WTC11 (cell line): ENCODE results near the gene PCDH12. TPM values are rescaled to one million over a fixed set of nuclear protein-coding genes. Genes with fewer than 3 reads are reported as not detected.

ENCODE experiments used
- ATAC-seq: fragments of 200-7000 bp; cut with Tn5 transposase; 2 replicates; pipeline ENCODE4 v1.10.0; 2021; ENCODE audit warnings: mild to moderate bottlenecking, moderate library complexity
- CTCF ChIA-PET: fragments of 300-600 bp; sonication (Branson Sonifier 250); formaldehyde crosslinking; loops from one replicate; lab custom pipeline; 2021; ENCODE audit warnings: antibody characterized with exemption; lab: Charles Lee
- POLR2A ChIA-PET: fragments of 350-600 bp; sonication (Branson Sonifier 250); formaldehyde crosslinking; loops from one replicate; lab custom pipeline; 2021; ENCODE audit warnings: antibody characterized with exemption; lab: Charles Lee
- DNase-seq: peaks from one replicate; pipeline ENCODE4 v3.0.0; 2021; ENCODE audit warnings: low spot score
- H3K27ac Mint-ChIP-seq: 2 replicates; pipeline ENCODE4 v1.8.0; 2021; ENCODE audit warnings: mixed read lengths
- H3K27me3 Mint-ChIP-seq: 2 replicates; pipeline ENCODE4 v1.8.0; 2021; ENCODE audit warnings: low read depth, mild to moderate bottlenecking, moderate library complexity, mixed read lengths
- H3K36me3 Mint-ChIP-seq: 2 replicates; pipeline ENCODE4 v1.8.0; 2021; ENCODE audit warnings: mixed read lengths
- H3K4me1 Mint-ChIP-seq: 2 replicates; pipeline ENCODE4 v1.8.0; 2022; ENCODE audit warnings: mixed read lengths
- H3K4me3 Mint-ChIP-seq: 2 replicates; pipeline ENCODE4 v1.8.0; 2021; ENCODE audit warnings: mild to moderate bottlenecking, moderate library complexity, mixed read lengths
- H3K9me3 Mint-ChIP-seq: 2 replicates; pipeline ENCODE4 v1.8.0; 2021; ENCODE audit warnings: mixed read lengths
- AFF4 ChIP-seq: sonication (generic); formaldehyde crosslinking; IDR thresholded peaks from 2 replicates; pipeline ENCODE4 v1.8.1; 2023; ENCODE audit warnings: mild to moderate bottlenecking, missing genetic modification reagents, borderline replicate concordance
- ATF1 ChIP-seq: sonication (generic); formaldehyde crosslinking; IDR thresholded peaks from 2 replicates; pipeline ENCODE4 v1.8.1; 2023; ENCODE audit warnings: mild to moderate bottlenecking, moderate library complexity, missing genetic modification reagents
- ATF2 ChIP-seq: sonication (generic); formaldehyde crosslinking; IDR thresholded peaks from 2 replicates; pipeline ENCODE4 v1.8.1; 2022; ENCODE audit warnings: low read depth, missing genetic modification reagents, borderline replicate concordance
- E2F4 ChIP-seq: sonication (generic); formaldehyde crosslinking; IDR thresholded peaks from 2 replicates; pipeline ENCODE4 v1.8.1; 2022; ENCODE audit warnings: low read depth, mild to moderate bottlenecking, moderate library complexity, missing genetic modification reagents, borderline replicate concordance
- EMX1 ChIP-seq: fragments of 250-450 bp; sonication (Bioruptor Pico); IDR thresholded peaks from 2 replicates; pipeline ENCODE4 v1.8.0; 2021; ENCODE audit warnings: mild to moderate bottlenecking
- ETV6 ChIP-seq: sonication (generic); formaldehyde crosslinking; IDR thresholded peaks from 2 replicates; pipeline ENCODE4 v1.8.1; 2022; ENCODE audit warnings: mild to moderate bottlenecking, missing genetic modification reagents
- GABPB1 ChIP-seq: sonication (generic); formaldehyde crosslinking; IDR thresholded peaks from 2 replicates; pipeline ENCODE4 v1.8.1; 2023; ENCODE audit warnings: mild to moderate bottlenecking, missing genetic modification reagents
- NFE2L1 ChIP-seq: sonication (generic); formaldehyde crosslinking; IDR thresholded peaks from 2 replicates; pipeline ENCODE4 v1.8.1; 2023; ENCODE audit warnings: missing genetic modification reagents
- PREB ChIP-seq: sonication (generic); formaldehyde crosslinking; IDR thresholded peaks from 2 replicates; pipeline ENCODE4 v1.8.1; 2022; ENCODE audit warnings: mild to moderate bottlenecking, missing genetic modification reagents, moderate library complexity, borderline replicate concordance
- ZBTB21 ChIP-seq: sonication (generic); formaldehyde crosslinking; IDR thresholded peaks from 2 replicates; pipeline ENCODE4 v1.8.1; 2023; ENCODE audit warnings: mild to moderate bottlenecking, missing genetic modification reagents, borderline replicate concordance
- ZNF232 ChIP-seq: sonication (generic); formaldehyde crosslinking; IDR thresholded peaks from 2 replicates; pipeline ENCODE4 v1.8.0; 2022; ENCODE audit warnings: mild to moderate bottlenecking, missing genetic modification reagents
- ZNF396 ChIP-seq: fragments of 250-450 bp; sonication (Bioruptor Pico); IDR thresholded peaks from 2 replicates; pipeline ENCODE4 v1.8.0; 2021; ENCODE audit warnings: mild to moderate bottlenecking, moderate library complexity, borderline replicate concordance
- ZNF423 ChIP-seq: fragments of 250-450 bp; sonication (Bioruptor Pico); IDR thresholded peaks from 2 replicates; pipeline ENCODE4 v2.1.2; 2022; ENCODE audit warnings: mild to moderate bottlenecking, moderate library complexity
- total RNA-seq: library from RNA; stranded (reverse); gene quantifications from 3 replicates; pipeline ENCODE4 v1.2.3, GENCODE V29; 2021

Gene PCDH12
- total RNA-seq, 1 experiment from 2014 or later: 0.33 TPM

- no peak for TF ChIP-seq AFF4 (CRISPR knock-in tag)
Measured at GRCh38 chr5:141904551-141904950, 53.5 kb downstream of the PCDH12 start (continued).

GRCh38 chr5:141903261-141903660 is 54.7 kb downstream of the PCDH12 start:
- no peak overlapping the region for H3K27ac Mint-ChIP-seq
- CTCF ChIA-PET: interaction anchor here (0.9 to 2.0 kb wide), 2 partner anchors 11 to 20 kb away, joined by 3 to 6 read pairs; no protein-coding TSS in a partner anchor
- H3K27me3 Mint-ChIP-seq: peaks cover 5% of the 10 kb centered on the region
- TF ChIP-seq EMX1 (CRISPR knock-in tag): no peak
- TF ChIP-seq NFE2L1: no peak
- no peak for TF ChIP-seq ZNF232 (CRISPR knock-in tag)
- no peak for TF ChIP-seq ZNF423
- no peak for TF ChIP-seq ZNF396 (CRISPR knock-in tag)
- no peak for TF ChIP-seq PREB (CRISPR knock-in tag)
- TF ChIP-seq GABPB1 (CRISPR knock-in tag): no peak
- DNase-seq (no peak), ATAC-seq (no peak)
- no peak overlapping the region for H3K4me3 Mint-ChIP-seq
- H3K36me3 Mint-ChIP-seq: no peaks in the 10 kb centered on the region
- H3K4me1 Mint-ChIP-seq: peaks cover 9% of the 10 kb centered on the region; the same call in 1 of the 2 replicates
- H3K9me3 Mint-ChIP-seq: peaks cover 12% of the 10 kb centered on the region
- POLR2A ChIA-PET: no interaction called here

- Mint-ChIP-seq H3K36me3 (no peaks in the 10 kb centered on the region), H3K27ac (no peak overlapping the region), H3K9me3 (peaks cover 15% of the 10 kb centered on the region), H3K27me3 (peaks cover 5% of the 10 kb centered on the region), H3K4me1 (peaks cover 9% of the 10 kb centered on the region; the same call in 1 of the 2 replicates), H3K4me3 (no peak overlapping the region)
- TF ChIP-seq ATF2 (CRISPR knock-in tag) (no peak), ATF1 (CRISPR knock-in tag) (no peak), ZBTB21 (CRISPR knock-in tag) (no peak), ETV6 (CRISPR knock-in tag) (no peak), E2F4 (CRISPR knock-in tag) (no peak)
- no peak for ATAC-seq
- DNase-seq: no peak
- ChIA-PET CTCF (interaction anchor here (0.7 to 2.0 kb wide), 4 partner anchors 19 to 232 kb away, joined by 3 to 6 read pairs (median 4); no protein-coding TSS in a partner anchor), POLR2A (no interaction called here)
Measured at GRCh38 chr5:141902015-141902814, 55.8 kb downstream of the PCDH12 start.
